ENCODE data around the gene MED12. TPM values are rescaled to one million over a fixed set of nuclear protein-coding genes. Genes with fewer than 3 reads are reported as not detected.

MED12 gene
- total RNA-seq, 2 experiments from 2014 or later: 23.1 to 31.1 TPM

DNA sequence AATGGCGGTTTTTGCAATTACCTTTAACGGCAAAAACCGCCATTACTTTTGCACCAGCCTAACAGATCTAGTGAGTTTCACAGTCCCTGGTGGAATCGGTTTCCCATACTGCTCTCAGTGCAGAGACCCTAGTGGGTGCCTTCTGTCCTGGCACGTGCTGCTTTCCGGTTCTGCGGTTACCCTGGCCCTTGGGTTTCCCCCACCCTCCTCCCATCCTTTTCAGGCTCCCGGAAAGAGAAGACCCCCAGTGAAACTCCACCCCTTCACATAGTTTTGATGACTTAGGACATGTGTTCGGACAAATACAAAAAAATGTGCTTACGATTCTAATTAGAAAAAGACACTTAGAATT lies 63.1 kb downstream of the MED12 start:
- peak overlapping the region; percentile 66 for H3K4me3 ChIP-seq (ENCODE audit: low read depth, low read length, poor library complexity, severe bottlenecking)
- CTCF ChIA-PET (ENCODE audit: unreplicated experiment): interaction anchor here (1.6 kb wide), 1 partner anchor 16 kb away, joined by 4 read pairs; no protein-coding TSS in a partner anchor

DNA sequence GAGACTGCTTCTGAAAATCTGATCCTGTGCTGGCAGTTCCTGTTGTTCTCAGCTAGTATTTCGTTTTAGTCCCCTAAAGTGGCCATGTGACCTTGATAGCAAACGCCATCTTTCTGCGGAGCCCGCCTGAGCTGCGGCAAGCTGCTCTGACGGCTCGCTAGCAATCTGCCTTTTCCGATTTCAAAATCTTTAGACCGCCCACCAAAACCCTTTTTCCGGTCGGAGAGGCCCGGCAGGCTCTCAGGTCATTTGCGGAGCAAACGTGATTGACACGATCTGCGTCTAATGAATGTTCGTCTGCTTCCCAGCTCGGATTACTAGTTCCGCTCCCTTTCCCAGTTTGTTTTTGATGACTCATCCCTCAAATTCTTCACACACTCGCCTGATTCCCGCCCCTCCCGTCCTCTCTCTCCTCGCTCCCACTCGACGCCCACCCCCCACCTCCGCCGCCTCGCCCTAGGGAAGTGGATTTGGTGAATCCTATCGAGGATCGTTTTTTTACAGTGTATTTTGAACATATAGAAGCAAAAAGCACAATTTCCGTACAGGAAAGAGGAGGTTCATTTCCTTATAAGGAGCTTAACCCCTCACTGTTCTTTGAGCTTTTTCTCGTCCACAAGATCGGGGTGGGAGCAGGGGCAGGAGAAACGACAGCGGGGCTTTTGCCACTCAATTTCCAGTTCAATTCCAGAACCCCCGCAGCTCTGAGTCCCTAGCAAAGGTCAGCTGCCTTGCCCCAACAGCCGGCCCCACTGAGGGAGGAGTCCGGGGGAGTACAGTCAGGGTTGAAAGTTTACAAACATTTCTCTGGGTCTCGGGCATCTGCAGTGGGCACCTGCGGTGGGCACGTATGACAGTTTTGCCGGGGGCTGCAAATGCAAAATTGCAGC lies 63.8 kb downstream of the MED12 start:
- H3K9me3 ChIP-seq (ENCODE audit: low read length): no peaks in the 10 kb centered on the region
- DNase-seq (ENCODE audit: low spot score): peak; percentile 90
- TF ChIP-seq, protein P1, sequence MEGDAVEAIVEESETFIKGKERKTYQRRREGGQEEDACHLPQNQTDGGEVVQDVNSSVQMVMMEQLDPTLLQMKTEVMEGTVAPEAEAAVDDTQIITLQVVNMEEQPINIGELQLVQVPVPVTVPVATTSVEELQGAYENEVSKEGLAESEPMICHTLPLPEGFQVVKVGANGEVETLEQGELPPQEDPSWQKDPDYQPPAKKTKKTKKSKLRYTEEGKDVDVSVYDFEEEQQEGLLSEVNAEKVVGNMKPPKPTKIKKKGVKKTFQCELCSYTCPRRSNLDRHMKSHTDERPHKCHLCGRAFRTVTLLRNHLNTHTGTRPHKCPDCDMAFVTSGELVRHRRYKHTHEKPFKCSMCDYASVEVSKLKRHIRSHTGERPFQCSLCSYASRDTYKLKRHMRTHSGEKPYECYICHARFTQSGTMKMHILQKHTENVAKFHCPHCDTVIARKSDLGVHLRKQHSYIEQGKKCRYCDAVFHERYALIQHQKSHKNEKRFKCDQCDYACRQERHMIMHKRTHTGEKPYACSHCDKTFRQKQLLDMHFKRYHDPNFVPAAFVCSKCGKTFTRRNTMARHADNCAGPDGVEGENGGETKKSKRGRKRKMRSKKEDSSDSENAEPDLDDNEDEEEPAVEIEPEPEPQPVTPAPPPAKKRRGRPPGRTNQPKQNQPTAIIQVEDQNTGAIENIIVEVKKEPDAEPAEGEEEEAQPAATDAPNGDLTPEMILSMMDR (conservative IDR thresholded peaks at IDR 0.05; ENCODE audit: low read length): no peak
- TF ChIP-seq EZH2phosphoT487 (IDR thresholded peaks at IDR 0.05; ENCODE audit: borderline replicate concordance, low read depth, low read length): no peak
- peak overlapping the region; percentile 85; the same call in 1 of the 2 replicates for H2AFZ ChIP-seq (ENCODE audit: low read length)
- ChIA-PET CTCF (ENCODE audit: unreplicated experiment) (interaction anchor here (1.1 to 1.6 kb wide), 2 partner anchors 15 to 17 kb away, joined by 3 to 4 read pairs; no protein-coding TSS in a partner anchor), POLR2A (interaction anchor here (0.5 to 3.9 kb wide), 12 partner anchors 10 to 1469 kb away, joined by 3 to 46 read pairs (median 4); partner anchors contain the start of genes NONO, TAF1 and ZMYM3)
- peak overlapping the region; percentile 66 for H3K4me3 ChIP-seq (ENCODE audit: low read depth, low read length, poor library complexity, severe bottlenecking)
- H4K20me1 ChIP-seq (ENCODE audit: insufficient read depth, low read length): no peaks in the 10 kb centered on the region
- intact Hi-C loops (cut with micrococcal nuclease; ENCODE audit: unreplicated experiment): loop anchor here (1.0 to 2.0 kb wide), 2 partner anchors 15 to 114 kb away; partner anchors contain the start of gene SNX12
- peak overlapping the region; percentile 81 for H3K4me2 ChIP-seq (ENCODE audit: low read length)
- peaks cover 38% of the 10 kb centered on the region for H3K36me3 ChIP-seq (ENCODE audit: insufficient read depth, low read length)
- peaks cover 26% of the 10 kb centered on the region for H3K4me1 ChIP-seq (ENCODE audit: insufficient read depth, low read length, poor library complexity, severe bottlenecking)
- BruUV-seq (replicated peaks): TSS peak; percentile 65
- no peaks in the 10 kb centered on the region for H3K9me2 ChIP-seq (ENCODE audit: insufficient read depth, low read length)
- no peaks in the 10 kb centered on the region for H3K79me2 ChIP-seq (ENCODE audit: insufficient read depth, low read depth, low read length)
- H3K27ac ChIP-seq (ENCODE audit: low read depth, low read length, poor library complexity, severe bottlenecking): peak overlapping the region; percentile 93

More for the DNA sequence above, 63.1 kb downstream of the MED12 start:
- peak; percentile 57 for DNase-seq (ENCODE audit: low spot score)
- Histone ChIP-seq H2AFZ (ENCODE audit: low read length) (peak overlapping the region; percentile 85; the same call in 1 of the 2 replicates), H3K4me1 (ENCODE audit: insufficient read depth, low read length, poor library complexity, severe bottlenecking) (peaks cover 26% of the 10 kb centered on the region), H3K79me2 (ENCODE audit: insufficient read depth, low read depth, low read length) (no peaks in the 10 kb centered on the region), H4K20me1 (ENCODE audit: insufficient read depth, low read length) (no peaks in the 10 kb centered on the region), H3K9me3 (ENCODE audit: low read length) (no peaks in the 10 kb centered on the region), H3K36me3 (ENCODE audit: insufficient read depth, low read length) (peaks cover 44% of the 10 kb centered on the region), H3K27ac (ENCODE audit: low read depth, low read length, poor library complexity, severe bottlenecking) (peak overlapping the region; percentile 93), H3K4me2 (ENCODE audit: low read length) (peak overlapping the region; percentile 81), H3K9me2 (ENCODE audit: insufficient read depth, low read length) (no peaks in the 10 kb centered on the region)
- intact Hi-C loops (cut with micrococcal nuclease; ENCODE audit: unreplicated experiment): no loop called here
- BruUV-seq (replicated peaks): no TSS peak
- POLR2A ChIA-PET: interaction anchor here (0.7 to 3.9 kb wide), 5 partner anchors 16 to 1468 kb away, joined by 3 to 46 read pairs (median 4); partner anchors contain the start of genes MED12, NONO and ZMYM3
- TF ChIP-seq EZH2phosphoT487 (IDR thresholded peaks at IDR 0.05; ENCODE audit: borderline replicate concordance, low read depth, low read length): no peak

DNA sequence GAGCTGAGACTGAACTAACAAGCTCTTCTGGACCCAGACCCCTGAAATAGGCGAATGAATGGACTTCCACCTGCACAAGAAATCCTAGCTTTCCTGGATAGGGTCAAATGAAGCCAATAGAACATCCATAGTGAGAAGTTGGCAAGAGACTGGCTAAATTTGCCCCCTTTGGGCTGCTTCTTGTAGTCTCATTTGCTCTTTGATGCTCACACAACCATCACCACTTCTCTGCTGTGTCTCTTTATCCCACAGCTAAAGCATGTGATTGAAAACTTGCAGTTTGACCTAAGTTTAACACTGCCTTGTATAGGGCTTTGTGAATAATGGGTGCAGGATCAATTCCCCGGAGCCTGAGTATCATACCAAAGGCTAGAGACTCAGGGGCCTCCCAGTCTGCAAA lies 64.5 kb downstream of the MED12 start:
- intact Hi-C loops (cut with micrococcal nuclease; ENCODE audit: unreplicated experiment): loop anchor here (1.0 to 2.0 kb wide), 2 partner anchors 14 to 115 kb away; partner anchors contain the start of gene SNX12
- CTCF ChIA-PET (ENCODE audit: unreplicated experiment): interaction anchor here (1.1 to 1.6 kb wide), 2 partner anchors 15 to 17 kb away, joined by 3 to 4 read pairs; no protein-coding TSS in a partner anchor
- Histone ChIP-seq H3K36me3 (ENCODE audit: insufficient read depth, low read length) (peaks cover 31% of the 10 kb centered on the region; the same call in 1 of the 2 replicates), H3K4me2 (ENCODE audit: low read length) (peak overlapping the region; percentile 81), H3K27ac (ENCODE audit: low read depth, low read length, poor library complexity, severe bottlenecking) (peak overlapping the region; percentile 93), H4K20me1 (ENCODE audit: insufficient read depth, low read length) (no peaks in the 10 kb centered on the region), H2AFZ (ENCODE audit: low read length) (no peak overlapping the region), H3K4me1 (ENCODE audit: insufficient read depth, low read length, poor library complexity, severe bottlenecking) (peaks cover 26% of the 10 kb centered on the region), H3K79me2 (ENCODE audit: insufficient read depth, low read depth, low read length) (no peaks in the 10 kb centered on the region), H3K9me2 (ENCODE audit: insufficient read depth, low read length) (no peaks in the 10 kb centered on the region), H3K4me3 (ENCODE audit: low read depth, low read length, poor library complexity, severe bottlenecking) (no peak overlapping the region), H3K9me3 (ENCODE audit: low read length) (no peaks in the 10 kb centered on the region)
- DNase-seq (ENCODE audit: low spot score): no peak
- POLR2A ChIA-PET: interaction anchor here (0.5 to 3.9 kb wide), 9 partner anchors 10 to 370 kb away, joined by 3 to 46 read pairs (median 3); partner anchors contain the start of genes NONO, TAF1 and ZMYM3
- BruUV-seq (replicated peaks): no TSS peak
- TF ChIP-seq, protein P1 (conservative IDR thresholded peaks at IDR 0.05; ENCODE audit: low read length): no peak
- no peak for TF ChIP-seq EZH2phosphoT487 (IDR thresholded peaks at IDR 0.05; ENCODE audit: borderline replicate concordance, low read depth, low read length)
